ENCODE results near the gene ZNF526. TPM values are rescaled to one million over a fixed set of nuclear protein-coding genes. Genes with fewer than 3 reads are reported as not detected.

ZNF526 gene
- total and polyA plus RNA-seq, 9 of the 15 experiments (the other 6 are each of a cell fraction or from before 2014, with no cell fraction given) = 1.3 to 17.9 (median 6.2) TPM

DNA sequence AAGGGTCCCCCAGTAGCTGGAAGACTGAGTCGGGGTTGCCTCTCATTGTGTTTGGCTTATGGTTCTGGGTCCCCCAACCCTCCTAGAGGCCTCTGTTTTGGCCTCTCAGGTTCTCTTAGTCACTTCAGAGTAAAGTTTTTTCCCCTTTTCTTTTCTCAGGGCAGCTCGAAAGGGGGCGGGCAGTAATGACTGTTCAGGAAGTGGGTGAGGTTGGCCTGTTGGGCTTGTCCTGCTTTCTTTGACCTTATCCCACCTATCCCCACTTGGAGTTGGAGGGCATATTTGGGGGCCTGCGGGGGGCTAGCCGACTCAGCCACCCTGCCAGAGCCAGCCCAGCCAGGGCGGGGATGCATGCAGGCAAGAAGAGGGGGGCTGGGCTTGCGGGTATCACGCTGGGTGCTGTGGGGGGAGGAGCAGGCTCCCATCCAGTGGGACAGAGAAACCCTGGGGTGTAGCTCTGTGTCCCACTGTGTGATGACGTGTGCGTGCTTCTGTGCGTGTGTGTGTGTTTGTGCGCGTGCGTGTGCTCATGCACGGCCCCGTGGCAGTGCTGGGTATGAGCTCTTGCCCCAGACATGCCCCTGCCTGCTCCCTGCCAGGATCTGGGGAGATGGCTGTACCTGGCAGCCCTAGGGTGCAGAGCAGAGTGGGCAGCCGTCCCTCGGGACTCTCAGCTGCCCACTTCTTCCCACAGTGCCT is 50.4 kb downstream of the ZNF526 start (continued):
- TF ChIP-seq, protein P1, sequence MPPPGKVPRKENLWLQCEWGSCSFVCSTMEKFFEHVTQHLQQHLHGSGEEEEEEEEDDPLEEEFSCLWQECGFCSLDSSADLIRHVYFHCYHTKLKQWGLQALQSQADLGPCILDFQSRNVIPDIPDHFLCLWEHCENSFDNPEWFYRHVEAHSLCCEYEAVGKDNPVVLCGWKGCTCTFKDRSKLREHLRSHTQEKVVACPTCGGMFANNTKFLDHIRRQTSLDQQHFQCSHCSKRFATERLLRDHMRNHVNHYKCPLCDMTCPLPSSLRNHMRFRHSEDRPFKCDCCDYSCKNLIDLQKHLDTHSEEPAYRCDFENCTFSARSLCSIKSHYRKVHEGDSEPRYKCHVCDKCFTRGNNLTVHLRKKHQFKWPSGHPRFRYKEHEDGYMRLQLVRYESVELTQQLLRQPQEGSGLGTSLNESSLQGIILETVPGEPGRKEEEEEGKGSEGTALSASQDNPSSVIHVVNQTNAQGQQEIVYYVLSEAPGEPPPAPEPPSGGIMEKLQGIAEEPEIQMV (tag; conservative IDR thresholded peaks at IDR 0.05; ENCODE audit: low read depth) = no peak
- TF ChIP-seq NCOA4 (IDR thresholded peaks at IDR 0.05; ENCODE audit: partially characterized antibody) (no peak), SRSF7 (optimal IDR thresholded peaks at IDR 0.05; ENCODE audit: low read depth, low read length) (no peak), MXI1 (IDR thresholded peaks at IDR 0.05; ENCODE audit: low read depth, low read length) (no peak), MEF2A (IDR thresholded peaks at IDR 0.05; ENCODE audit: control insufficient read depth, low read depth, low read length) (no peak), CREM (IDR thresholded peaks at IDR 0.05; ENCODE audit: low read depth) (peak; percentile 47; the same call in 1 of the 2 replicates), CBX3 (IDR thresholded peaks at IDR 0.05; ENCODE audit: borderline replicate concordance in 1 of 2, low read length in 2 of 2) (no peak), EP400 (IDR thresholded peaks at IDR 0.05) (no peak), GATAD2A (IDR thresholded peaks at IDR 0.05) (no peak)
- TF ChIP-seq, protein P2, sequence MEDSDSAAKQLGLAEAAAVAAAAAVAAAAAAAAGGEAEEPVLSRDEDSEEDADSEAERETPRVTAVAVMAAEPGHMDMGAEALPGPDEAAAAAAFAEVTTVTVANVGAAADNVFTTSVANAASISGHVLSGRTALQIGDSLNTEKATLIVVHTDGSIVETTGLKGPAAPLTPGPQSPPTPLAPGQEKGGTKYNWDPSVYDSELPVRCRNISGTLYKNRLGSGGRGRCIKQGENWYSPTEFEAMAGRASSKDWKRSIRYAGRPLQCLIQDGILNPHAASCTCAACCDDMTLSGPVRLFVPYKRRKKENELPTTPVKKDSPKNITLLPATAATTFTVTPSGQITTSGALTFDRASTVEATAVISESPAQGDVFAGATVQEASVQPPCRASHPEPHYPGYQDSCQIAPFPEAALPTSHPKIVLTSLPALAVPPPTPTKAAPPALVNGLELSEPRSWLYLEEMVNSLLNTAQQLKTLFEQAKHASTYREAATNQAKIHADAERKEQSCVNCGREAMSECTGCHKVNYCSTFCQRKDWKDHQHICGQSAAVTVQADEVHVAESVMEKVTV (CRISPR knock-in tag; IDR thresholded peaks at IDR 0.05) = no peak
- TF ChIP-seq, protein P3, sequence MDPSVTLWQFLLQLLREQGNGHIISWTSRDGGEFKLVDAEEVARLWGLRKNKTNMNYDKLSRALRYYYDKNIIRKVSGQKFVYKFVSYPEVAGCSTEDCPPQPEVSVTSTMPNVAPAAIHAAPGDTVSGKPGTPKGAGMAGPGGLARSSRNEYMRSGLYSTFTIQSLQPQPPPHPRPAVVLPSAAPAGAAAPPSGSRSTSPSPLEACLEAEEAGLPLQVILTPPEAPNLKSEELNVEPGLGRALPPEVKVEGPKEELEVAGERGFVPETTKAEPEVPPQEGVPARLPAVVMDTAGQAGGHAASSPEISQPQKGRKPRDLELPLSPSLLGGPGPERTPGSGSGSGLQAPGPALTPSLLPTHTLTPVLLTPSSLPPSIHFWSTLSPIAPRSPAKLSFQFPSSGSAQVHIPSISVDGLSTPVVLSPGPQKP (CRISPR knock-in tag; IDR thresholded peaks at IDR 0.05) = no peak
- TF ChIP-seq, protein P4, sequence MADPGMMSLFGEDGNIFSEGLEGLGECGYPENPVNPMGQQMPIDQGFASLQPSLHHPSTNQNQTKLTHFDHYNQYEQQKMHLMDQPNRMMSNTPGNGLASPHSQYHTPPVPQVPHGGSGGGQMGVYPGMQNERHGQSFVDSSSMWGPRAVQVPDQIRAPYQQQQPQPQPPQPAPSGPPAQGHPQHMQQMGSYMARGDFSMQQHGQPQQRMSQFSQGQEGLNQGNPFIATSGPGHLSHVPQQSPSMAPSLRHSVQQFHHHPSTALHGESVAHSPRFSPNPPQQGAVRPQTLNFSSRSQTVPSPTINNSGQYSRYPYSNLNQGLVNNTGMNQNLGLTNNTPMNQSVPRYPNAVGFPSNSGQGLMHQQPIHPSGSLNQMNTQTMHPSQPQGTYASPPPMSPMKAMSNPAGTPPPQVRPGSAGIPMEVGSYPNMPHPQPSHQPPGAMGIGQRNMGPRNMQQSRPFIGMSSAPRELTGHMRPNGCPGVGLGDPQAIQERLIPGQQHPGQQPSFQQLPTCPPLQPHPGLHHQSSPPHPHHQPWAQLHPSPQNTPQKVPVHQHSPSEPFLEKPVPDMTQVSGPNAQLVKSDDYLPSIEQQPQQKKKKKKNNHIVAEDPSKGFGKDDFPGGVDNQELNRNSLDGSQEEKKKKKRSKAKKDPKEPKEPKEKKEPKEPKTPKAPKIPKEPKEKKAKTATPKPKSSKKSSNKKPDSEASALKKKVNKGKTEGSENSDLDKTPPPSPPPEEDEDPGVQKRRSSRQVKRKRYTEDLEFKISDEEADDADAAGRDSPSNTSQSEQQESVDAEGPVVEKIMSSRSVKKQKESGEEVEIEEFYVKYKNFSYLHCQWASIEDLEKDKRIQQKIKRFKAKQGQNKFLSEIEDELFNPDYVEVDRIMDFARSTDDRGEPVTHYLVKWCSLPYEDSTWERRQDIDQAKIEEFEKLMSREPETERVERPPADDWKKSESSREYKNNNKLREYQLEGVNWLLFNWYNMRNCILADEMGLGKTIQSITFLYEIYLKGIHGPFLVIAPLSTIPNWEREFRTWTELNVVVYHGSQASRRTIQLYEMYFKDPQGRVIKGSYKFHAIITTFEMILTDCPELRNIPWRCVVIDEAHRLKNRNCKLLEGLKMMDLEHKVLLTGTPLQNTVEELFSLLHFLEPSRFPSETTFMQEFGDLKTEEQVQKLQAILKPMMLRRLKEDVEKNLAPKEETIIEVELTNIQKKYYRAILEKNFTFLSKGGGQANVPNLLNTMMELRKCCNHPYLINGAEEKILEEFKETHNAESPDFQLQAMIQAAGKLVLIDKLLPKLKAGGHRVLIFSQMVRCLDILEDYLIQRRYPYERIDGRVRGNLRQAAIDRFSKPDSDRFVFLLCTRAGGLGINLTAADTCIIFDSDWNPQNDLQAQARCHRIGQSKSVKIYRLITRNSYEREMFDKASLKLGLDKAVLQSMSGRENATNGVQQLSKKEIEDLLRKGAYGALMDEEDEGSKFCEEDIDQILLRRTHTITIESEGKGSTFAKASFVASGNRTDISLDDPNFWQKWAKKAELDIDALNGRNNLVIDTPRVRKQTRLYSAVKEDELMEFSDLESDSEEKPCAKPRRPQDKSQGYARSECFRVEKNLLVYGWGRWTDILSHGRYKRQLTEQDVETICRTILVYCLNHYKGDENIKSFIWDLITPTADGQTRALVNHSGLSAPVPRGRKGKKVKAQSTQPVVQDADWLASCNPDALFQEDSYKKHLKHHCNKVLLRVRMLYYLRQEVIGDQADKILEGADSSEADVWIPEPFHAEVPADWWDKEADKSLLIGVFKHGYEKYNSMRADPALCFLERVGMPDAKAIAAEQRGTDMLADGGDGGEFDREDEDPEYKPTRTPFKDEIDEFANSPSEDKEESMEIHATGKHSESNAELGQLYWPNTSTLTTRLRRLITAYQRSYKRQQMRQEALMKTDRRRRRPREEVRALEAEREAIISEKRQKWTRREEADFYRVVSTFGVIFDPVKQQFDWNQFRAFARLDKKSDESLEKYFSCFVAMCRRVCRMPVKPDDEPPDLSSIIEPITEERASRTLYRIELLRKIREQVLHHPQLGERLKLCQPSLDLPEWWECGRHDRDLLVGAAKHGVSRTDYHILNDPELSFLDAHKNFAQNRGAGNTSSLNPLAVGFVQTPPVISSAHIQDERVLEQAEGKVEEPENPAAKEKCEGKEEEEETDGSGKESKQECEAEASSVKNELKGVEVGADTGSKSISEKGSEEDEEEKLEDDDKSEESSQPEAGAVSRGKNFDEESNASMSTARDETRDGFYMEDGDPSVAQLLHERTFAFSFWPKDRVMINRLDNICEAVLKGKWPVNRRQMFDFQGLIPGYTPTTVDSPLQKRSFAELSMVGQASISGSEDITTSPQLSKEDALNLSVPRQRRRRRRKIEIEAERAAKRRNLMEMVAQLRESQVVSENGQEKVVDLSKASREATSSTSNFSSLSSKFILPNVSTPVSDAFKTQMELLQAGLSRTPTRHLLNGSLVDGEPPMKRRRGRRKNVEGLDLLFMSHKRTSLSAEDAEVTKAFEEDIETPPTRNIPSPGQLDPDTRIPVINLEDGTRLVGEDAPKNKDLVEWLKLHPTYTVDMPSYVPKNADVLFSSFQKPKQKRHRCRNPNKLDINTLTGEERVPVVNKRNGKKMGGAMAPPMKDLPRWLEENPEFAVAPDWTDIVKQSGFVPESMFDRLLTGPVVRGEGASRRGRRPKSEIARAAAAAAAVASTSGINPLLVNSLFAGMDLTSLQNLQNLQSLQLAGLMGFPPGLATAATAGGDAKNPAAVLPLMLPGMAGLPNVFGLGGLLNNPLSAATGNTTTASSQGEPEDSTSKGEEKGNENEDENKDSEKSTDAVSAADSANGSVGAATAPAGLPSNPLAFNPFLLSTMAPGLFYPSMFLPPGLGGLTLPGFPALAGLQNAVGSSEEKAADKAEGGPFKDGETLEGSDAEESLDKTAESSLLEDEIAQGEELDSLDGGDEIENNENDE (IDR thresholded peaks at IDR 0.05; ENCODE audit: low read depth, low read length) = no peak

All from K562 (cell line).